GM18858 (cell line): Measurements from ENCODE around the gene CAMTA1.

Experiments used
- ATAC-seq: cut with Tn5 transposase; IDR thresholded peaks from one replicate; pipeline ENCODE4 v1.9.1; 2021; ENCODE audit not compliant: unreplicated experiment

The CAMTA1 gene

GRCh38 chr1:7018826-7019225 is 233.6 kb downstream of the CAMTA1 start:
- no peak for ATAC-seq

- ATAC-seq = no peak
Observed at GRCh38 chr1:7019510-7019909, 234.3 kb downstream of the CAMTA1 start.

DNA sequence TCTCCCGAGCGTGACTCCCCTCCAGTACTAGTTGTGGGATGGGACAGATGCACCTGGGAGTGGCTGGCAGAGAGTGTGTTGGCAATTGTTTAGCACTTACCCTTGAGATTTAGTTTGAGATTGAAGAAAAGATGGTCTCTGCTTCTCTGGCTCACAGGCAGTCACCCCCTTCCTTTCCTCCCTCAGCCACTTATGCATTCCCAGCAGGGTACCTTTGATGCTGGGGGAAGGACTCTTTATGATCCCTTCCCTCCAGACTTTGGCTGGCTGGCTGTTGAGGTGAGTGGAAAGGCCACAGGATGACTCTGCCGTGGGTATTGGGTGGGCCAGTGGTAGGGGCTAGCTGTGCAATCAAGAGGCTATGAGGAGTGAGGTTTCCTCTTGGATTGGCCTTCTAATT is 236.8 kb downstream of the CAMTA1 start:
- ATAC-seq = no peak

DNA sequence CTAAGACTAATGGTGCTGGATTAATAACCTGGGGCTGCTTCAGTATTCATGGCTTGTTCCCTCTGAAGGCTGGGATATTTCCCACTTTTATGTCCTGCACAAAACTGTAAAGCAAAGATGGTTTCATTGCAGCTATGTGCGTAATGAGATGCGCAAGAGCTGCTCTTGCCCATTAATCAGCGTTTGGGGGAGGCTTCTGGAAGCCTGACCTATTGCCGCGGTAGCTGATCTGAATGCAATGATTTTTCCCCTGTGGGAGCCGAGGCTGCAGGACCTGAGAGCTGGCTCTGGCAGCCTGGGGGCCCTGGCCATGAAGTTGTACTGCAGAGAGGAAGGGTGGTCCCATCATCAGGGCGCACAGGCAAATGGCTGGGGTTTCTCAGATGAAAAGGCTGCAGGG is 239.8 kb downstream of the CAMTA1 start:
- ATAC-seq = no peak

- no peak for ATAC-seq
Observed at GRCh38 chr1:7026169-7026568, 240.9 kb downstream of the CAMTA1 start.

DNA sequence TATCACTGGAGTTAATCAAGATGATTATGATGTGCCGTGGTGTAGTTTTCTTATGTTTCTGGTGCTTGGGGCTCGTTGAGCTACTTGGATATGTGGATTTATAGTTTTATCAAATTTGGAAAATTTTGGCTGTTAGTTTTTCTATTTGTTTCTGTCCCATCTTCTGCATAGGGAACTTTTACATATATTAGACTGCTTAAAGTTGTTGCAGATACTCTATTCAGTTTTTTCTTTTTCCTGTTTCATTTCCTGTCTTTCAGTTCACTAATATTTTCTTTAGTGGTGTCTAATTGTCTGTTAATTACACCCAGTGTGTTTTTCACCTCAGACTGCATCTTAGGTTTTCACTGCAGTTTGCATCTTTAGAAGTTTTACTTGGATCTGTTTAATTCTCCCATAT is 247.7 kb downstream of the CAMTA1 start:
- no peak for ATAC-seq

DNA sequence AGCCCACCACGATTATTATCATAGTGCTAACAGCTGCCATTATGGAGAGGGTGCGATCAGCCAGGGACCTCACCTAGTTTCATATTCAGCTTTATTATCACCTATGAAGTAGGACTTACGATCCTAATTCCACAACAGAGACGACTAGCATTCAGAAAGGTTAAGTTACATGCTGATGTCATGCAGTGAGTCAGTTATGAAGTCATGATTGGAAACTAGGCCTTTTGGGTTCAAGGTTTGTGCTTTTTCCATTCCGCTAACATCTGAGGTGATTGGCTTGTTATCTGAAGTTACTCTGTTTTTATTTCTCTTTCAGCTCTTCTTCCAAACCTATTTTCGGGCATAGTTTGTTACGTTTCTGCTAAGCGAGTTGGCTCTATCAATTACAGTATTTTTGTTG is 251.1 kb downstream of the CAMTA1 start:
- no peak for ATAC-seq

DNA sequence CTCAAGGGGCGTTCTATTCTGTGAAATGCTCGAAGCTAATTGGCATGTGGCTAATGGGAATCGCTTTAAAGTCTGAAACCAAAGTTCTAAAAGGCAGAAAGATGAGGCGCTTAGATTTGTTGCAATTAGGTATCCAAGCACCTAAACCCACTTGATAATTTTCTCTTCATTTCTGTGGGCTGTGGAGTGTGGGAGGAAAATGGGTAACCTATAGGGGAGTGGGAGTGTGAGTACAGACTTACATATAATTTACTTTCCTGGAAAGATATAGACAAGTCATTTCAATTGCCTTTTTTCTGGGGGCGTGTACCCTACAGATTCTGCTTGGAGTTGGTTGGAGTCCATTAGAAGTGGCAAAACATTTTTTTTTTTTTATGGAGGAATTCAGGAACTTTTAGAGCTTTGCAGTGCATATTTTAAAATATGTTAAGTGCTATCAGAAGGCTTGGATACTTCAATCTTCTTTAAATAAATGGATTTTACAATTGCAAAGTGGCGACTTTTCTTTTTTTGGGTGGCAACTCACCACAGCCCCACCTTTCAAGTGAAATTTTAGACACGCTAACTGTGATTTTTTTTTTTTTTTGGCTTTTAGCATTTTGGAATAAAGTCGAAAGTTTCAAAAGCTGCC is 254.5 kb downstream of the CAMTA1 start:
- no peak for ATAC-seq

DNA sequence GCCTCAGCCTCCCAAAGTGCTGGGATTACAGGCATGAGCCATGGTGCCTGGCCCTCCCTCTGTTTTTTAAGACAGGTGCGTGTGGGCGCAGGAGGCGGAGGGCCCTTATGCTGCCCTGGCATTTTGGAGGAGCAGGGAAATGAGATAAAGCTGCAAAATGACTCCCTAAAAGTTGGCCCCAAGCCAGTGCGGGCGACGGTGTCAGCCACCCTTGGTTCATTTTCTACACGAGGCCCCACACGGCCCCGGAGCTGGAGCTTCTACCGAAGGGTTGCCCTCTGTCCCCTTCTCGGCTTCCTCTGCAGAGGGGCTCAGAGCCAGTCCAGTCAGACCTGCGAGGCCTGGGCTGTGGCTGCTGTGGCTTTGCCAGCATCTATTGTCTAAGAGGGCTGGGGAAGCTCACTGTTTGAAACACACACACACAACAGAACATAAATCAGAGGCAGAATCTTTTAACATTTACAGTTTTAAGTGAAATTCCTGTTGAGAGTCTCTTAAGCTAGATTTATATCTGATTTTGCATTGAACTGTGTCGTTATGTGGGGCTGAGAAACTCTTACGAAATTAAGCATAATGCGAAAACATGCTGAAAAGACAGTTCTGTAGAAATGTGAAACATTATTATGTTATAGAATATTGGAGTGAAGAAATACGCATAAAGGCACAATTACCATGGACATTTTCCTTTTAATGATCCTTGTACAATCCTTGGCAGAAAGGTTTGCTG is 255.9 kb downstream of the CAMTA1 start:
- ATAC-seq = no peak

DNA sequence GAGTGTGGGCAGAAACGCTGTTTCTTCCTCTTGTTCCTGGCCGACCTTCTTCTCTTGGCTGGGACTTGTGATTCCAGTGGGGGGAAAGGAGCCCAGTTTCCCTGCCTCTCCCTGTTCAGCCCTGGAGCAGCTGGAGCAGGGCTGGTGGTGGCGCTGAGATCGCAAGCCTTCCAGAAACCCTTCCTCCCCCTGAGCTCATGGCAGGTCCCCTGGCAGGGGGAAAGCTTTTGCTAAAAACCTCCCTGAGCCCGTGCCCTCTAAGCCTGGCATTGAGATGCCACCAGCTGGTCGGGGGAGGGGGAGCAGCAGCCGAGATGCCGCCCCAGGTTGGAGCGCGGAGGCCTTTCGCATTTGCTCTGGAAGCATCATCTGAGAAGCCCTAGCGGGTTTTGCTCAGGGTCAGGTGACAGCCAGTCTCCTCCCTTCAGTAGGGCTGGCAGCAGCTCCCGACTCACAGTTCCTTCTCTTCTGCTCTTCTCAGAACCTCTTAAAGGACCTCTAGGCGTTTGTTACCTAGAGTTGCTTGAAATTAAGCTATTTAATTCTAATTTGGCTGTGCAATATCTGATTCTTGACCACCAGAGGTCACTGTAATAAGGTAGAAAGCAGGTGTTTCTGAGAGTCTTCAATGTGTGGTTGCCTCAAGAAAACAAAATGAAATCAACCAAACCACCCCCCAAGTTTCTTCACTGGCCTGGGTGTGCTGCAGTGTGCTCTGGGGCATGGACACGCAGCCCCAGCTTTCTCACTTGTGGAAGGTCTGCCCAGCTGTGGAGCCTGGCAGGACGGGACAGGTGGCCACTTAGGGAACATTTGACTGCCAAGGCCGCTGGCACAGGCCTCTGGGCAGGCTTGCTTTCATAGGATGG is 257.3 kb downstream of the CAMTA1 start:
- ATAC-seq = no peak

DNA sequence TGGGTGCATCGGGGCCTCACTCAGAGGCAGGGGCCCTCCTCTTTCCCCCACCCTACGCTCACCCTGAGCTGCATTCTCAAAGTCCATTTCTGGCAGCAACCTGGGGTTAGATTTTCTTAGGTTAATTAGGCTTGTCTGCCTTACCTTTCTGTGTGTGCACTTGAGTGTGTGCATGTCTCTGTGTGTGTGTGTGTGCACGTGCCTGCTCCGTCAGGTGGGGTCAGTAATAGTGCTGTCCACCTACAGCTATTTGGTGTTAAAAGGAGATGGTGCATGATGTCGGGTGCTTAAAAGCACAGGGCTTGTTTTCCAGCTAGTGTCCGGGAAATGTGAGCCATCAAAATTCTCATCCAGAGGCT is 257.9 kb downstream of the CAMTA1 start:
- no peak for ATAC-seq

DNA sequence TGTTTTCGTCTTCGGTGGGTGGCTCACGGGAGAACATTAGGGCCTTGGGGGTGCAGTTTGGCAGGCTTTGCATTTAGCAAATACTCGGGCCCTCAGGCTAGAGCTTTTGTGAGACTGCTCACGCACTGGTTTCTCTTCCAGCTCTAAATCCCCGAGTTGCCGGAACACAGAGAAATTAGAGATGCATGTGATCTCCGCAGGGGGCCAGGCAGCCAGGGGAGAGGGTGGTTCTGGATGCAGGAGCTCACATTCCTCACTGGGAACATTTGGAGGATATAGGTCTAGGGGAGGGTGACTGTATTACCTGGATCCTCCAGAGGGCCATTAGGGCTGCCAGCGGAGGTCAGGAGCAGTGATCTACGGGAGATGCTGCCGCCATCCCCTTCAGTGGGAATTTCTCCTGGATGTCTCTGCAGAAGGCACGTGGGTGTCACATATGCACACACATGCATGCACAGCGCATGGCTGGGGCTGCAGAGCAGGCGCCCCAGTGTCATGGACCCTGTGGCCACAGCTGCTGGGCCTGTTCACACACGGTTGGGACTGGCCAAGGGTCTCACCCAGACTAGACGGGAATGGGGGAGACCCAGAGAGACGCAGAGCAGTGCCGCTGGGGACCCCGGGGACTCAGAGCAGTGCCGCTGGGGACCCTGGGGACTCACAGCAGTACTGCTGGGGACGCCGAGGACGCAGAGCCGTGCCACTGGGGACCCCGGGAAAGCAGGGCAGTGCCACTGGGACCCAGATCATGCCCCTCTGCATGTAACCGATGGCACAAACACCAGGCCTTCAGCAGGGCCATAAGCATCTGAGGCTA is 258.7 kb downstream of the CAMTA1 start:
- no peak for ATAC-seq

- no peak for ATAC-seq
Observed at GRCh38 chr1:7045897-7046296, 260.6 kb downstream of the CAMTA1 start.

DNA sequence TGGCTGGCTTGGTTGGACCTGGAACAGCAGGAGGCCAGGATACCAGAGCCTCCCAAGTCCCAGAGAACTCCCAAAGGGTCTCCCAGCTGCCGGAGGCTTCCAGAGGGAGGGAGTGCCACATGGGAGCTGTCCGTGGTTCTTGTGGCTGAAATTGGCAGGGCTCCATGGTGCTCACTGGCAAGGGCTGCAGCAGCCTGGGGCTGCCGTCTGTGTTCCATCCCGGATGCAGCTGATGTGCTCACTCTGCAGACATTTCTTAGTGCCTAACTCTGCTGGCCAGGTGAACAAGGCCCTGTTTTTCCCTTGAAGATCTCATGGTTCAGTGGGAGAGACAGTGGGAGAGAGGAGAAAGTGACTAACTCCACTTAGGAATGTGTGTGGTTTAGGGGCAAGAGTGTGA is 261.1 kb downstream of the CAMTA1 start:
- ATAC-seq = no peak

GRCh38 chr1:7046891-7047290 is 261.6 kb downstream of the CAMTA1 start:
- ATAC-seq = no peak

- ATAC-seq = no peak
Observed at GRCh38 chr1:7047866-7048265, 262.6 kb downstream of the CAMTA1 start.

- no peak for ATAC-seq
Observed at GRCh38 chr1:7048395-7048794, 263.1 kb downstream of the CAMTA1 start.

DNA sequence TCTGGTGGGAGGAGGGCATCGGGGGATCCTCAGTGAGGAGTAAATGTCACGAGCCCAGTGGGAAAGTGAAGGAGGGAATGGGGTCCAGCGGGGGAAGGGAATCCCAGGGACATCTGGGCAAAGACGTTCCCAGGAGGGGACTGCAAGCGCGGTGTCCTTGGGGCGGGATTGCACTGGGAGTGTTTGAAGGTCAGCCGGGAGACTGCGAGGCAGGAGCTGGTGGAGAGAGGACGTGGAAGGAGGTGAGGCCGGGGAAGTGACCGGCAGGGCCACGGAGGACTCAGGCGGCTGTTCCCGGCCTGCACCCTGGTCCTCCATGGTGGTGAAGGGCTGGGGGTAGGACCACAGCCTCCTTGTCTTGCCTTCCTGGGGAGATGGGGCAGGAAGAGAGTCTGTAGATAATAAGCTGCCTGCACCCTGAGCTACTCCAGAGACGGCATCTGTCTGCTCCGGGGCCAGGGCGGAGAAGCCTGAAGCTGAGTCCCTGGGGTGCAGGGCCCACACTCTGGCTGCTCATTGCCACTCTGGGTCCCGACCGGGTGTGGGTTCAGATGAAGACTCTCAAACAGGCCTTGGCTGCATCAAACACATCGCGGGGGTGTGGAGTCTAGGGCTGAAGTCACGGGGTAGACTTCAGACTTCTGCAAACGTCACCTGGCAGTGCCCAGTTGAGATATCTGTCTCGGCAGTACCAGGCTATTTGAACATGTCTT is 264.8 kb downstream of the CAMTA1 start:
- ATAC-seq = no peak

DNA sequence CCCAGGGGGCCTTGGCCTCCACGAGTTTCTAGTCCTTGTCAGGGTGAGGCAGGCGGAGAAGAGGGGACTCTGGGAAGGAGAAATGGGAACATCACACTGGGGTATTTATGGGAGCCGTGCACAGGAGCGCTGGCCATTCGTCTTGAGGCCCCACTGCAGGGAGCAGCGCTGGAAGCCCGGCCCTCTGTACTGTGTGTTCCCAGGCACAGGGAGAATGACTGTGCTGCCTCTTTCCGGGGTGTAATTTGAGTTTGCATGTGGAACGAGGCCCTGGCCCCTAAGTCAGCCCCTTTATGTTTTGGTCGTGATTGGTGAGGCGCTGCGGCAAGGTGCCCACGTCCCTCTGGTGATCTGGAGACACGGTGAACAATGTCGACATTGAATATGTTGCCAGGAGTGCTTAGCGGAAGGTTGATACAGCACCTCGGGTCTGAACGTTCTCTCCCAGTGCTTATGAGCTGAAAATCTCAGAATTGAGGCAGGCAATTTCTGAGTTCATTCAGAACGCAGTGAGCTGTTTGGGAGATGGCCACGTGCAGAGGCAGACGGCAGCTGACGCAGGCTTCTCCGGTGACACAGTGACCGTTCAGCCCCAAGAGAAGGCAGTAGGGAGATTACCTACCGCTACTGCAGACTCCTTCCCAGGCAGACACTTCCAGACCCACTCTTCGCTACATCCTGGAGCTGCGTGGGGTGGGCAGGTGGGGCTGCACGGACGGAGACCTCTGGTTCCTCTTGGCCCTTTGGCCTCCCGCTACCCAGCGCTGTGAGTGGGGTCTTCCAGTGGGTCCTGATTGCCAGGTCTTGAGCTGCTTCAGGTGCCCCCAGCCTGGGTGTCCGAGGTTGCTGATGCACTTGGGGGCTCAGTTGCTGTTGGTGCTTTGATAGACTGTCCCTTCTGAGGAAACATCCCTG is 265.8 kb downstream of the CAMTA1 start:
- no peak for ATAC-seq

DNA sequence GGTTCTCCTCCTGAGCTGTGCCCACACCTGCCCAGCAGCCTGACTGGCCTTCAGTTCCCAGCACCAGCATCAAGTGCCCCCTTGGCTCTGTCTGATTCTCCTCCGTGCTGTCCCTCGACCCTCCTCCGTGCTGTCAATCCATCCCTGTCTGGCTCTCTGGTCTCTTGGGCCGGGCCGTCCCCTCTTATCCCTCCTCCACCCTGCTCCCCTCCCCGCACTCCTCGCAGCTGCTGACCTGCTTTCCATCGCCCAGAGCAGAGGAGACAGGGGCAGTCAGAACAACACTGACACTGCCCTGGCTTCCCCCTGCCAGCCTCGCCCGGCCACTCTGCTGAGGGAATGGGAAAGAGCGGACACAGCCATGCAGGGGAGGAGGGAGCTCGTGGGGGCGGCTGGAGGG is 267.4 kb downstream of the CAMTA1 start:
- no peak for ATAC-seq
